ENCODE measurements around the gene SLC2A9.

SLC2A9 gene

GRCh38 chr4:10006601-10007435 lies 14.5 kb downstream of the SLC2A9 start:
- Histone ChIP-seq H2BK120ac (ENCODE audit: low read depth, low read length) (no peak overlapping the region), H2BK15ac (replicated peaks; ENCODE audit: low read depth) (no peak overlapping the region), H3K23ac (ENCODE audit: low read length) (no peak overlapping the region), H4K5ac (ENCODE audit: low read length) (no peak overlapping the region), H3K4me2 (ENCODE audit: low read length) (no peak overlapping the region), H3K56ac (ENCODE audit: low read length) (no peak overlapping the region), H3K27ac (ENCODE audit: low read depth, low read length) (no peak overlapping the region), H3K4me1 (ENCODE audit: control insufficient read depth, low read depth, low read length) (no peaks in the 10 kb centered on the region), H3K79me1 (ENCODE audit: low read length) (no peaks in the 10 kb centered on the region), H3K9ac (ENCODE audit: low read length) (no peak overlapping the region), H3K36me3 (ENCODE audit: control insufficient read depth, insufficient read depth, low read length) (no peaks in the 10 kb centered on the region), H2BK5ac (ENCODE audit: low read length) (no peak overlapping the region), H3K4ac (ENCODE audit: low read depth, low read length) (no peak overlapping the region), H3K27me3 (ENCODE audit: insufficient read depth, low read length, poor library complexity) (no peaks in the 10 kb centered on the region), H3K79me2 (ENCODE audit: control insufficient read depth, insufficient read depth, low read length) (no peaks in the 10 kb centered on the region), H4K8ac (ENCODE audit: low read depth, low read length) (no peak overlapping the region), H3K4me3 (ENCODE audit: low read length) (no peak overlapping the region), H3K18ac (ENCODE audit: low read length) (no peak overlapping the region), H2AK5ac (ENCODE audit: low read length) (no peak overlapping the region)
- DNase-seq = peak; percentile 64
- no CpG with 5 or more reads among the region's 12 CpGs for WGBS (ENCODE audit: extremely low coverage, insufficient coverage, low lambda C conversion rate)

GRCh38 chr4:10006231-10006600 lies 15.1 kb downstream of the SLC2A9 start:
- Histone ChIP-seq H3K27me3 (ENCODE audit: insufficient read depth, low read length, poor library complexity) (no peaks in the 10 kb centered on the region), H3K4me3 (ENCODE audit: low read length) (no peak overlapping the region), H2BK5ac (ENCODE audit: low read length) (no peak overlapping the region), H2BK15ac (replicated peaks; ENCODE audit: low read depth) (no peak overlapping the region), H3K18ac (ENCODE audit: low read length) (no peak overlapping the region), H3K4ac (ENCODE audit: low read depth, low read length) (no peak overlapping the region), H3K36me3 (ENCODE audit: control insufficient read depth, insufficient read depth, low read length) (no peaks in the 10 kb centered on the region), H3K56ac (ENCODE audit: low read length) (no peak overlapping the region), H3K4me1 (ENCODE audit: control insufficient read depth, low read depth, low read length) (no peaks in the 10 kb centered on the region), H3K79me1 (ENCODE audit: low read length) (no peaks in the 10 kb centered on the region), H3K9ac (ENCODE audit: low read length) (no peak overlapping the region), H3K79me2 (ENCODE audit: control insufficient read depth, insufficient read depth, low read length) (no peaks in the 10 kb centered on the region), H3K4me2 (ENCODE audit: low read length) (no peak overlapping the region), H2AK5ac (ENCODE audit: low read length) (no peak overlapping the region), H4K8ac (ENCODE audit: low read depth, low read length) (no peak overlapping the region), H3K27ac (ENCODE audit: low read depth, low read length) (no peak overlapping the region), H3K23ac (ENCODE audit: low read length) (no peak overlapping the region), H4K5ac (ENCODE audit: low read length) (no peak overlapping the region), H2BK120ac (ENCODE audit: low read depth, low read length) (no peak overlapping the region)
- DNase-seq = no peak
- no CpG with 5 or more reads among the region's 6 CpGs for WGBS (ENCODE audit: extremely low coverage, insufficient coverage, low lambda C conversion rate)

GRCh38 chr4:10005632-10006031 lies 15.7 kb downstream of the SLC2A9 start:
- Histone ChIP-seq H3K79me1 (ENCODE audit: low read length) (no peaks in the 10 kb centered on the region), H3K4me3 (ENCODE audit: low read length) (no peak overlapping the region), H3K27me3 (ENCODE audit: insufficient read depth, low read length, poor library complexity) (no peaks in the 10 kb centered on the region), H4K8ac (ENCODE audit: low read depth, low read length) (no peak overlapping the region), H3K79me2 (ENCODE audit: control insufficient read depth, insufficient read depth, low read length) (no peaks in the 10 kb centered on the region), H3K23ac (ENCODE audit: low read length) (no peak overlapping the region), H3K4me2 (ENCODE audit: low read length) (no peak overlapping the region), H3K9ac (ENCODE audit: low read length) (no peak overlapping the region), H3K56ac (ENCODE audit: low read length) (no peak overlapping the region), H3K36me3 (ENCODE audit: control insufficient read depth, insufficient read depth, low read length) (no peaks in the 10 kb centered on the region), H3K18ac (ENCODE audit: low read length) (no peak overlapping the region), H3K27ac (ENCODE audit: low read depth, low read length) (no peak overlapping the region), H3K4ac (ENCODE audit: low read depth, low read length) (no peak overlapping the region), H2BK5ac (ENCODE audit: low read length) (no peak overlapping the region), H2AK5ac (ENCODE audit: low read length) (no peak overlapping the region), H3K4me1 (ENCODE audit: control insufficient read depth, low read depth, low read length) (no peaks in the 10 kb centered on the region), H2BK120ac (ENCODE audit: low read depth, low read length) (no peak overlapping the region), H2BK15ac (replicated peaks; ENCODE audit: low read depth) (no peak overlapping the region), H4K5ac (ENCODE audit: low read length) (no peak overlapping the region)
- DNase-seq = no peak
- WGBS (ENCODE audit: extremely low coverage, insufficient coverage, low lambda C conversion rate) = no CpG with 5 or more reads among the region's 4 CpGs

GRCh38 chr4:10003666-10004065 lies 17.6 kb downstream of the SLC2A9 start:
- no peak overlapping the region for H3K27ac ChIP-seq (ENCODE audit: low read depth, low read length)
- no peak overlapping the region for H2BK15ac ChIP-seq (replicated peaks; ENCODE audit: low read depth)
- no peak overlapping the region for H3K4me3 ChIP-seq (ENCODE audit: low read length)
- DNase-seq = no peak
- no peak overlapping the region for H3K23ac ChIP-seq (ENCODE audit: low read length)
- H3K4me2 ChIP-seq (ENCODE audit: low read length) = no peak overlapping the region
- H3K79me1 ChIP-seq (ENCODE audit: low read length) = no peaks in the 10 kb centered on the region
- H2BK5ac ChIP-seq (ENCODE audit: low read length) = no peak overlapping the region
- no peak overlapping the region for H2AK5ac ChIP-seq (ENCODE audit: low read length)
- no peak overlapping the region for H3K56ac ChIP-seq (ENCODE audit: low read length)
- H3K18ac ChIP-seq (ENCODE audit: low read length) = no peak overlapping the region
- no peak overlapping the region for H4K8ac ChIP-seq (ENCODE audit: low read depth, low read length)
- no peak overlapping the region for H2BK120ac ChIP-seq (ENCODE audit: low read depth, low read length)
- no peaks in the 10 kb centered on the region for H3K4me1 ChIP-seq (ENCODE audit: control insufficient read depth, low read depth, low read length)
- H3K79me2 ChIP-seq (ENCODE audit: control insufficient read depth, insufficient read depth, low read length) = no peaks in the 10 kb centered on the region
- no peak overlapping the region for H4K5ac ChIP-seq (ENCODE audit: low read length)
- no CpG with 5 or more reads among the region's 2 CpGs for WGBS (ENCODE audit: extremely low coverage, insufficient coverage, low lambda C conversion rate)
- no peak overlapping the region for H3K4ac ChIP-seq (ENCODE audit: low read depth, low read length)
- no peaks in the 10 kb centered on the region for H3K36me3 ChIP-seq (ENCODE audit: control insufficient read depth, insufficient read depth, low read length)
- H3K27me3 ChIP-seq (ENCODE audit: insufficient read depth, low read length, poor library complexity) = no peaks in the 10 kb centered on the region
- no peak overlapping the region for H3K9ac ChIP-seq (ENCODE audit: low read length)

GRCh38 chr4:10002278-10002677 lies 19.0 kb downstream of the SLC2A9 start:
- Histone ChIP-seq H3K36me3 (ENCODE audit: control insufficient read depth, insufficient read depth, low read length) (no peaks in the 10 kb centered on the region), H2BK120ac (ENCODE audit: low read depth, low read length) (no peak overlapping the region), H3K9ac (ENCODE audit: low read length) (no peak overlapping the region), H3K23ac (ENCODE audit: low read length) (no peak overlapping the region), H2BK5ac (ENCODE audit: low read length) (no peak overlapping the region), H3K4ac (ENCODE audit: low read depth, low read length) (no peak overlapping the region), H2AK5ac (ENCODE audit: low read length) (no peak overlapping the region), H3K79me1 (ENCODE audit: low read length) (no peaks in the 10 kb centered on the region), H3K18ac (ENCODE audit: low read length) (no peak overlapping the region), H3K4me2 (ENCODE audit: low read length) (no peak overlapping the region), H3K27me3 (ENCODE audit: insufficient read depth, low read length, poor library complexity) (no peaks in the 10 kb centered on the region), H3K4me3 (ENCODE audit: low read length) (no peak overlapping the region), H3K56ac (ENCODE audit: low read length) (no peak overlapping the region), H3K4me1 (ENCODE audit: control insufficient read depth, low read depth, low read length) (no peaks in the 10 kb centered on the region), H4K8ac (ENCODE audit: low read depth, low read length) (no peak overlapping the region), H4K5ac (ENCODE audit: low read length) (no peak overlapping the region), H3K27ac (ENCODE audit: low read depth, low read length) (no peak overlapping the region), H3K79me2 (ENCODE audit: control insufficient read depth, insufficient read depth, low read length) (no peaks in the 10 kb centered on the region), H2BK15ac (replicated peaks; ENCODE audit: low read depth) (no peak overlapping the region)
- DNase-seq = no peak
- WGBS (ENCODE audit: extremely low coverage, insufficient coverage, low lambda C conversion rate) = no CpG with 5 or more reads among the region's 2 CpGs

- no peak overlapping the region for H2BK15ac ChIP-seq (replicated peaks; ENCODE audit: low read depth)
- H3K27me3 ChIP-seq (ENCODE audit: insufficient read depth, low read length, poor library complexity) = no peaks in the 10 kb centered on the region
- H4K5ac ChIP-seq (ENCODE audit: low read length) = no peak overlapping the region
- H2BK5ac ChIP-seq (ENCODE audit: low read length) = no peak overlapping the region
- no peak overlapping the region for H3K4ac ChIP-seq (ENCODE audit: low read depth, low read length)
- DNase-seq = no peak
- H3K4me1 ChIP-seq (ENCODE audit: control insufficient read depth, low read depth, low read length) = no peaks in the 10 kb centered on the region
- no peaks in the 10 kb centered on the region for H3K79me2 ChIP-seq (ENCODE audit: control insufficient read depth, insufficient read depth, low read length)
- no CpG with 5 or more reads among the region's 4 CpGs for WGBS (ENCODE audit: extremely low coverage, insufficient coverage, low lambda C conversion rate)
- H3K9ac ChIP-seq (ENCODE audit: low read length) = no peak overlapping the region
- no peak overlapping the region for H2AK5ac ChIP-seq (ENCODE audit: low read length)
- H3K27ac ChIP-seq (ENCODE audit: low read depth, low read length) = no peak overlapping the region
- no peak overlapping the region for H3K4me3 ChIP-seq (ENCODE audit: low read length)
- H3K56ac ChIP-seq (ENCODE audit: low read length) = no peak overlapping the region
- no peak overlapping the region for H3K4me2 ChIP-seq (ENCODE audit: low read length)
- H3K79me1 ChIP-seq (ENCODE audit: low read length) = no peaks in the 10 kb centered on the region
- no peak overlapping the region for H2BK120ac ChIP-seq (ENCODE audit: low read depth, low read length)
- H4K8ac ChIP-seq (ENCODE audit: low read depth, low read length) = no peak overlapping the region
- no peak overlapping the region for H3K23ac ChIP-seq (ENCODE audit: low read length)
- H3K36me3 ChIP-seq (ENCODE audit: control insufficient read depth, insufficient read depth, low read length) = no peaks in the 10 kb centered on the region
- H3K18ac ChIP-seq (ENCODE audit: low read length) = no peak overlapping the region
Observed at GRCh38 chr4:10001757-10002156, 19.5 kb downstream of the SLC2A9 start.
